ENCODE results near the gene DEPDC5.
A peak's percentile ranks its signal among the peaks of the same experiment; 100 is the strongest.
"Not testable (repeated sequence)": the region's sequence is repeated elsewhere in the genome, so short reads cannot be mapped to it uniquely, and the experiment has no call there.

DEPDC5 gene

DNA sequence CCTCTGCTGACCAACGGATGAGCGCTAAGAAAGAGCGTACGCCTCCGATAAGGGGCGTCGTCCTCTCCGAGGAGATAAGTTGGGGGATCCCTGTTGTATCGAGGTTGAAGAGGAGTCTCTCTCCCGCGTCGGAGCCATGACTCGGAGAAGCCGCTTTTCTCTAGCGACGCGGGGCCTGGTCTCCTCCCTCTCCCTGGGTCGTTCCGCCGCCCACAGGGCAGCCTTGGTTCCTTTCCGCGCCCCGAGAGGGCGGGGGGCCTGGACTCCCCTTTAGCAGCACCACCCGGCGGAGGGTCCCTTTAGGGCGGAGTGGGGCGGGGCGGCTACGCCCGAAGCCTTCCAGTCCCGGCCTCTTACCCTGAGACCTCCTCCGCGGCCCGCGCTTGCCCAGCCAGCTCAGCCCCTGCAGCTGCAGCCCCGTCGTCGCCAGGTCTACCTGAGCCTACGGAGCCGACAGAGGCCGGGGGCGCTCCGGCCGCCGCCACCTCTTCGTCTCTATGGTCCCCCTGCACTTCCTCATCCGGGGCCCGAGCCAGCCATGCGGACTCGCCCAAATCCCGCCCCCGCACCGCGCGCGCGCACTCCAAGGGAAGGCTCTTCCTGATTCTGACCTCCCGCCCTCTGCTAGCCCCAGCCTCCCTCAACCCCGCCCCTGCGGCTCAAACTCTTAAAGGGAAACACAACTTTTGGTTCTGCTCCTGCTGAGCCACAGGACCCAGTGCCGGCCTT, 4.0 kb upstream of the DEPDC5 start, which contains the start of gene PRR14L:
PRR14L (minus strand) TSS at position 497 of the 729 bp plus-strand sequence. CDS start 11,272 bp downstream, outside the sequence.
- DNase-seq (ENCODE audit: low read depth) = peak; percentile 87

GRCh38 chr22:31750365-31751284, 3.2 kb upstream of the DEPDC5 start:
- no peak for DNase-seq (ENCODE audit: low read depth)

GRCh38 chr22:31752096-31752847, 1.5 kb upstream of the DEPDC5 start:
- no peak for DNase-seq (ENCODE audit: low read depth)

DNA sequence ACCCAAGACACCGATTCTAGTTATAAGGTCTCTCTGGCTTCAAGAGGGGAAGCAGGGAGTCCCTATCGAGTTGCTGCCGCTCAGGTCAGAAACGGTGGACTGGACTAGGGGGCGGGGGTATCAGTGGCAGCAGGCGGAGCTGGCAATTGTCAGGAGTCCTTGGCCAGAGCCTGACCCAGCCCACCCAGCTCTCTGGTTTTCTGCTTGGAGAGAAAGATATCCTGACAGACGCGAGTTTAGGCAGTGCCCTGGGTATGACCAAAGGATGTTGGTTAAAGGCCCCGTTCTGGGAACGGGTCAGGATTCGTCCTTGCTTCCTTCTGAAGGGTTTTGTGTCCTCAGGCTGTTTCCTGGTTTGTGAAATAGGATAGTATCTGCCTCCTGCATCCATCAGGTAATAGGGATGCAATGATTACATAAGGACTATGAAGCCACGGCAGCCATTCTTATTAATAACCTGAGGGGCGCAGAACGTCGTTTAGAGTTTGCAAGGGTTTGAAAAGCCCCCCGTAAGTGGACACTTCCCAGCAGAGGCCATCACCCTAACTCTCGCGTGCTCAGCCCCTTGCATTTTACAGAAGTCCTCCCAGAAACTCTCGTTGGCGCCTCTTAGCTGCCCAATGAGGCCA, 700 bp upstream of the DEPDC5 start:
- no peak for DNase-seq (ENCODE audit: low read depth)

DNA sequence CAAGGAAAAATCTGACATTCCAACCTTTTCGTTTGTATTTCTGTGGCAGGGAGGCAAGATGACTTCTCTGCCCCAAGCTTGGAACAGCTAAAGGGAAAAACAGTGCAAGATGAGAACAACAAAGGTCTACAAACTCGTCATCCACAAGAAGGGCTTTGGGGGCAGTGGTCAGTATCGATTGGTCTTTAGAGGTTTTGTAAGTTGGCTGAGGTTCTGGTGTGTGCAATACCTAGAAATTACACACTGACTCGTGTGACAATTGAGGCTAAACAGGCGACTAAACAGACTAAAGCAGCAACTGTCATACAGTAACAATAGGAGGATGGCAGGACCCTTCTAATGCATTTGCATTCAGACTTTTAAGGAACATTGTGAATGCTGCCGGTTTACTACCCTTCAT, 994 bp downstream of the DEPDC5 start:
- no peak for DNase-seq (ENCODE audit: low read depth)

- DNase-seq (ENCODE audit: low read depth) = no peak
Observed at GRCh38 chr22:31757265-31757664, 3.4 kb downstream of the DEPDC5 start.

- not testable (repeated sequence) for DNase-seq (ENCODE audit: low read depth)
Observed at GRCh38 chr22:31758860-31759259, 5.0 kb downstream of the DEPDC5 start.

DNA sequence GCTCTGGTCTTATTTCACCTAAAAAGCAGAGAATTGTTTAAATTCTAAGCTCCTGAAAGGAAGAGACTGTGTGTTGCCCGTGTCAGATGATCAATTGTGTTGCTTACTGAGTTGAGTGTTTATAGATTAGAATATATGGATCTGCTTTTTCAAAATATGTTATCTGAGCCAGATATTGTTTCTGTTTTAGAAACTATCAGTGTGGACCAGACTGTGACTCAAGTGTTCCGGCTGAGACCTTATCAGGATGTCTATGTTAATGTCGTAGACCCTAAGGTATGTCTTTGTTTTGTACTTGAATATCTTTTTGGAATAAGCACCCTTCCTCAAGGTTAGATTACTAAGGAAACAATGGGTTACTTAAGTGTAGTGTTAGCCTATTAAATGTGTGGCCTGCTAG, 11.0 kb downstream of the DEPDC5 start:
- no peak for DNase-seq (ENCODE audit: low read depth)

GRCh38 chr22:31768422-31769059, 14.7 kb downstream of the DEPDC5 start:
- no peak for DNase-seq (ENCODE audit: low read depth)

DNA sequence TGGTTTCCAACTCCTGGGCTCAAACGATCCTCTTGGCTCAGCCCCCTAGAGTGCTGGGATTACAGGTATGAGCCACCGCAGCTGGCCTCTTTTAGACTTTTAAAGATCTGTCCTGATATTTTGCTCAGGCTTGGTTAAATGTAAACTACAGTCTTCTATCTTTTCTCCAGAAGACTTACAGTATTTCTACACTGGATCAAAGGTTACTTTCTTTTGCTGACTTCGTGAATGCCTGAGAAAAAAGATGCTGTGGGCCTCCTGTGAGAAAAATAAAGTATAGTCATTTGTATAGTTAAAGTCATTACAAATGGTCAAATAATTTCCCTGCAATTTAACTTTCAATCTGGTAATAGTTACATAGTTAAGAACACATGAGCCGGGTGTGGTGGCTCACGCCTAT, 19.6 kb downstream of the DEPDC5 start:
- no peak for DNase-seq (ENCODE audit: low read depth)

DNA sequence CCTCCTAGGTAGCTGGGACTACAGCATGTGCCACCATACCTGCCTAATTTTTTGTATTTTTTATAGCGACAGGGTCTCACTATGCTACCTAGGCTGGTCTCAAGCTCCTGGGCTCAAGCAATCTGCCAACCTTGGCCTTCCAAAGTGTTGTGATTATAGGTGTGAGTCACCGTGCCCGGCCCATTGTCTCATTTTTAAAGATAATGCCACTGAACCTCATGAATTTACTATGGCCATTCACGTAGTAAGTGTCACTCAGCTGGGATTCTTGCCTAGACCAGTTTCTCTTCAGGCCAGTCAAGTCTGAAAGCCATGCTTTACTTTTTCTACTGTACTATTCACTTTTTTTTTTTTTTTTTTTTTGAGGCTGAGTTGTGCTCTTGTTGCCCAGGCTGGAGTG, 22.4 kb downstream of the DEPDC5 start:
- DNase-seq (ENCODE audit: low read depth) = no peak

- no peak for DNase-seq (ENCODE audit: low read depth)
Observed at GRCh38 chr22:31789803-31790202, 36.0 kb downstream of the DEPDC5 start.

GRCh38 chr22:31790240-31790639, 36.4 kb downstream of the DEPDC5 start:
- no peak for DNase-seq (ENCODE audit: low read depth)

DNA sequence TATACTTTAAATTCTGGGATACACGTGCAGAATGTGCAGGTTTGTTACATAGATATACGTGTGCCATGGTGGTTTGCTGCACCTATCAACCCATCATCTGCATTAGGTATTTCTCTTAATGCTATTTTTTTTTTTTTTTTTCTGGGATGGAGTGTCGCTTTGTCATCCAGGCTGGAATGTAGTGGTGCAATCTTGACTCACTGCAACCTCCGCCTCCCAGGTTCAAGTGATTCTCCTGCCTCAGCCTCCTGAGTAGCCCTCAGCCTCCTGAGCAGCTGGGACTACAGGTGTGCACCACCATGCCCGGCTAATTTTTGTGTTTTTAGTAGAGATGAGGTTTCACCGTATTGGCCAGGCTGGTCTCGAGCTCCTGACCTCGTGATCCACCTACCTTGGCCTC, 45.5 kb downstream of the DEPDC5 start:
- not testable (repeated sequence) for DNase-seq (ENCODE audit: low read depth)

- no peak for DNase-seq (ENCODE audit: low read depth)
Observed at GRCh38 chr22:31800065-31800464, 46.2 kb downstream of the DEPDC5 start.

- not testable (repeated sequence) for DNase-seq (ENCODE audit: low read depth)
Observed at GRCh38 chr22:31800861-31801260, 47.0 kb downstream of the DEPDC5 start.

GRCh38 chr22:31802575-31802974, 48.8 kb downstream of the DEPDC5 start:
- no peak for DNase-seq (ENCODE audit: low read depth)

DNA sequence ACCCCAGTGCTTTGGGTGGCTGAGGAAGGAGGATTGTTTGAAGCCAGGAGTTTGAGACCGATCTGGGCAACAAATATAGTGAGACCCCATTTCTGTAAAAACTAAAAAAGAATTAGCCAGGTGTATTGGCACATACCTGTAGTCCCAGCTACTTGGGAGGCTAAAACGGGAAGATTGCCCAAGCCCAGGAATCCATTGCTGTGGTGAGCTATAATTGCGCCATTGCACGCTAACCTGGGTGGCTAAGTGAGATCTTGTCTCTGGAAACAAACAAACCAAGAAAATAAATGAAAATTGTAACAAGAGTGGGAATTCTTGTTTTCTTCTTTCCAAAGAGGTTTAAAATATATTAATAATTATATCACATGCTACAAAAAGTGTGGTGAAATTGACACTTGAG, 52.9 kb downstream of the DEPDC5 start:
- no peak for DNase-seq (ENCODE audit: low read depth)

GRCh38 chr22:31812977-31813605, 59.3 kb downstream of the DEPDC5 start:
- DNase-seq (ENCODE audit: low read depth) = no peak

DNA sequence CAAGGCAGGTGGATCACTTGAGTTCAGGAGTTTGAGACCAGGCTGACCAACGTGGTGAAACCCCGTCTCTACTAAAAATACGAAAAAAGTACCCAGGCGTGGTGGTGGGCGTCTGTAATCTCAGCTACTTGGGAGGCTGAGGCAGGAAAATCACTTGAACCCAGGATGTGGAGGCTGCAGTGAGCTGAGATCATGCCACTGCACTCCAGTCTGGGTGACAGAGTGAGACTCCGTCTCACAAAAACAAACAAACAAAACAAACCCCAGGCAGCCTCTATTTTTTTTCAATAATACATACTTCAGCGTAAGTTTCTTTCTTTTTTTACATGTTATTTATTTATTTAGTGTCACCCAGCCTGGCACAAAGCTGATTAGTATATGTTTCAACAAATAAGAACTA, 60.1 kb downstream of the DEPDC5 start:
- DNase-seq (ENCODE audit: low read depth) = not testable (repeated sequence)

GRCh38 chr22:31814942-31815341, 61.1 kb downstream of the DEPDC5 start:
- no peak for DNase-seq (ENCODE audit: low read depth)

Data from fibroblast of the conjunctiva (primary cell).